GM18519 (cell line): ENCODE data around the gene KIFC3.
"Not testable (repeated sequence)": the region's sequence is repeated elsewhere in the genome, so short reads cannot be mapped to it uniquely, and the experiment has no call there.

Experiments
- ATAC-seq: cut with Tn5 transposase; IDR thresholded peaks from one replicate; pipeline ENCODE4 v1.9.1; 2021; ENCODE audit warnings: mild to moderate bottlenecking, moderate library complexity; ENCODE audit not compliant: unreplicated experiment, low FRiP score

The KIFC3 gene

DNA sequence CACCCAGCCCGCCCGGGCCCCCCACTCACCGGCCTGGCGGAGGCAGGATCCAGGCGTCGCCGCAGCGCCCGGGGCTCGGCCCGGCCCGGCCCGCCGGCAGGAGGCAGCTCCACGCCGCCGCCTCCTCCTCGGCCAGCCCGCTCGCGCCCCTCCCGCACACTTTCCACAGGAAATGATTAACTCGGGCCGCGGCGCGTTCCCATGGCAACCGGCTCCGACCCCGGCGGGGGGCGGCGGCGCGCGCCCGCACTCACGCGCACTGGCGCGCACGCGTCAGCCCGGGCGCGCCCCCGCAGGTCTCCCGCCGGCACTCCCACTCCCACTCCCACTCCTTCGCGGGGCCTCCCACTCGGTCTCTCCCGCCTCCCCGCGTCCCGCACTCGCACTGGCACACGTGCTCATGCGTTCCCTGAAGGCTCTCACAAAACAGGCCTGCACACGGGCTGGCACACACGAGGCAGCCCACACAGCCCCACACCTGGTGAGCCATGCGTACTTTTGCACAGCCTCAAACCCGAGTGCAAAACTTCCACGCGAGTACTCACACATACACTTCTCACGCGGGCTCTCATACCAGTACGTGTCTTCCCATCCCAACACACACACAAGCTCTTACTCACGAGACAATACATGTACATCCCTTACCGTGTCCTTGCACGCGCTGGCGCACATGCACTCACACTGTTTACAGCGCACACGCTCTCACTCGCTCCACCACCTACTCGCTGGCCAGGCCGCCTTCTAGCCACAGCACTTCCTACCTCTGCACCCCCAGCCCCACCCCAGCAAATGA, at the start of gene KIFC3:
Gene KIFC3 (minus strand): TSS at position 151 of the 793 bp plus-strand sequence. CDS start 4,248 bp downstream, outside the sequence.
- no peak for ATAC-seq

- ATAC-seq: no peak
These were observed 45.9 kb upstream of the KIFC3 start for GRCh38 chr16:57848181-57848580.

DNA sequence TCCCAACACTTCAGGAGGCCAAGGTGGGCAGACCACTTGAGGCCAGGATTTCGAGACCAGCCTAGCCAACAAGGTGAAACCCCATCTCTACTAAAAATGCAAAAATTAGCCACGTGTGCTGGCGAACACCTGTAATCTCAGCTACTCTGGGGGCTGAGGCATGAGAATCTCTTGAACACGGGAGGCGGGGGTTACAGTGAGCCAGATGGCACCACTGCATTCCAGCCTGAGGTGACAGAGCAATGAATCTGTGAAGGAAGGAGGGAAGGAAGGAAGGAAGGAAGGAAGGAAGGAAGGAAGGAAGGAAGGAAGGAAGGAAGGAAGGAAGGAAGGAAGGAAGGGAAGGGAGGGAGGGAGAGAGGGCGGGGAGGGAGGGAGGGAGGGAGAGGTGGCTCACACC, 44.6 kb upstream of the KIFC3 start:
- not testable (repeated sequence) for ATAC-seq

- no peak for ATAC-seq
These were observed 43.9 kb upstream of the KIFC3 start for GRCh38 chr16:57846078-57846697.

DNA sequence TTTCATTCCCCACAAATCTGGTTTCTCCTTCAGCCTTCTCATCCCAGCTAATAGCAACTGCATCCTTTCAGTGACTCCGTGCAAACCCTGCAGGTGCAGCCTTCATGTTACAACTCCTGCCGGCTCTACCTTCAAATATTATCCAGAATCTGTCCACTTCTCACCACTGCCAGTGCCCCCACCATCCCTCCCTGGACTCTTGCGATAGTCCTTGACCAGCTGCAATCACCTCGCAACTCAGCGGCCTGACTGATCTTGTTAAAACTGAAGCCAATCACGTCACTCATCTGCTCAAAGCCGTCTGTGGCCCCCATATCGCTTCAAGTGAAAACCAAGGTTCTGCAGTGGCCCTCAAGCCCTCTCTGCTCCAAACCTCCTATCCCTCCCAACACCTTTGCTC, 42.8 kb upstream of the KIFC3 start:
- ATAC-seq: no peak

DNA sequence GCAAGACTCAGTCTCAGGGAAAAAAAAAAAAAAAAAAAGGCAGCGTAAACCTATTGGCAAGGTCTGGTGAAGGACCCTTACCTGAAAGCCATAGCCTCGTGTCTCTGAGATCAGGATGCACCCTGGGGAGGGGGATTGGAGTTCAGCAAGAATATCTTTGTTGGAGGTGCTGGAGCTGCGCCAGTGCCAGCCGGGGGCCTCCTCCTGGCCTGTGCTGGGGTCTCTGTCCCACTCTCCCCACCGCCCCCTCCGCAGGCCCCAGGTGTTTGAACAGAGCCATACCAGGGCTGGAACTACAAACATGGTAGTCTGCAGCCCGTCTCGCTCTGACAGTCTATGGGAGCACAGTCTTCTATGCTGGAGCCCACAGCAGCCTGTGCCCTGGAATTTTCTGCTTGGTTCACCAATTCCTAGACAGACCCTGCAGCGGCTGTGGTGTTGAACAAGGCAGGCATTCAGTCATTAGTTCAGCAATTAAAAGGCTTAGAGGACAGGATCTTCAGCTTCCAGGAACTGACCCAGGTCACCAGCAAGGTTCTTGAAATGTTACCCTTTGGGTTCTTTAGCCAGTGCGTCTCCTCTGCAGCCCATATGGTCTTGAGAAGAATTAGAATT, 42.2 kb upstream of the KIFC3 start:
- ATAC-seq: no peak

GRCh38 chr16:57843400-57843799, 41.1 kb upstream of the KIFC3 start:
- no peak for ATAC-seq

- no peak for ATAC-seq
These were observed 40.3 kb upstream of the KIFC3 start for GRCh38 chr16:57842601-57843000.

DNA sequence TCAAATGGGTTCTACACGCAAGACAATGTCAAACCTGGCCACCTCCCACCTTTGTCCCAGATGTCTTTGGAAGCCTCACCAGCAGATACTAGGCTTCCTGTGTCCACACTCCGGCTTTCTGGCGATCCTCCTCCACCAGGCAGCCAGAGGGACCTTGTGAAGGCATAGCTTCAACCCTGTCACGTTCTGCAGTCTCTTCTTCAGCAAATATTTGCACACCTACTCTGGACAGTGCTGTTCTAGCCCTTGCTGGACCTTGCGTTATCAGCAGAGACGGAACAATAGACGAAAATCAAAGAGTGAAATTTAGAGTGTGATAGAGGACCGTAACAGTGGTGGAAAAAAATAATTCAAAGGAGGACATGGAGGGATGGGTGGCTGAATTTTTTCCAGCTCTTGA, 38.5 kb upstream of the KIFC3 start:
- ATAC-seq: no peak

GRCh38 chr16:57838161-57838560, 35.9 kb upstream of the KIFC3 start:
- ATAC-seq: no peak

GRCh38 chr16:57837305-57838125, 35.2 kb upstream of the KIFC3 start:
- ATAC-seq: no peak

GRCh38 chr16:57835439-57835838, 33.1 kb upstream of the KIFC3 start:
- not testable (repeated sequence) for ATAC-seq

DNA sequence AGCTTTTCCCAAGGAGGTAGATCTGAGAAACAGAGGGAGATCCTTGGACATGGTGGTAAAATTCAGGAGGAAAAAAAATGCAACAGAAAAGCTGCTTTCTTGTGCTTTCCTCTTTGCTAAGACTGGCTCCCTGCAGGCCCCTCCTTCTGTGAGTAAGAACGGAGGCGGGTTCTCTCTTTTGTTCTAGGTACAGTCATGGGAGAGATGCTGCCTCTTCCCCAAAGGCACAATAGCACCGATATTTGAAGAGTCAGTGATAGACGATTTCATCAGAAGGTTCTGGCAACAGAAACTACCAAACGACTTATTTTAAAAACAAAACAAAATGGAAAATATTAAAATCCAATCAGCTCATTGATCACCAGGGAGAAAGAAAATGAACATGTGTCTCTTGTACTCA, 32.6 kb upstream of the KIFC3 start:
- ATAC-seq: no peak

DNA sequence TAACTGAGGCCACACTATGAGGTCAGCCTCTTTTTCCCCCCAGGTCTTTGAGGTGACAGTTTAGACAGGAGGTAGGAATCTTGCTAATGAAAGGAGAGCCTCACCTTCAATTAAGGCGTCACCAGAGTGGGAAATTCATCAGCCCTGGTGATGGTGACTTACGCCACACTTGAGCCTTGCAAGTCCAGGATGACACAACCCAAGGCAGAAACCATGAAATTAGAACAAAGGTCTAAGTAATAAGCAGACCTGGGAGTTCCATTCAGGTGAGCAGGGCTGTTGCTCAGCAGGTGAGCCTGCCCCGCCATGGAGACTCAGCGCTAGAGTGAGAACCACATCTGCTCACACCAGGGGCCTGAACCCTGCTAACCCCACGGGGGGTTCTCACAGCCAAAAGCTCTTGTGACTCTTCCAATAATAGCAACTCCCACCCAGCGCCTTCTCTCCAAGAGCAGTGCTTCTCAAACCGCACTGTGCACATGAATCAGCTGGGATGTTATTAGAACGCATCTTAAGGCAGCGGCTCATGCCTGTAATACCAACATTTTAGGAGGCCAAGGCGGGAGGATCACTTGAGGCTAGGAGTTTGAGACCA, 28.7 kb upstream of the KIFC3 start:
- ATAC-seq: no peak

DNA sequence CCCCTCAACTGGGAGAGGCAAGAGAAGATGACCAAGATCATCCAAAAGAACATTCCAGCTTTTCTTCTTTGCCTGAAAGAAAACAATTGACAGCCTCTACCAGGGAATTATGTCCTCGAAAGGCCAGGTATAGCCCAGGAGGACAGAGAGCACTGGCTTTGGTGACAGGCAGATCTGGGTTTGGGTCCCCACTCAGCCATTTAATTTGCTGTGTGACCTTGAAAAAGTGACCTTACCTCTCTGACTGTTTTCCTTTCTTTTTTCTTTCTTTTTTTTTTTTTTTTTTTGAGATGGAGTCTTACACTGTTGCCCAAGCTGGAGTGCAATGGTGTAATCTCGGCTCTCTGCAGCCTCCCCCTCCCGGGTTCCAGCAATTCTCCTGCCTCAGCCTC, 27.7 kb upstream of the KIFC3 start:
- no peak for ATAC-seq

DNA sequence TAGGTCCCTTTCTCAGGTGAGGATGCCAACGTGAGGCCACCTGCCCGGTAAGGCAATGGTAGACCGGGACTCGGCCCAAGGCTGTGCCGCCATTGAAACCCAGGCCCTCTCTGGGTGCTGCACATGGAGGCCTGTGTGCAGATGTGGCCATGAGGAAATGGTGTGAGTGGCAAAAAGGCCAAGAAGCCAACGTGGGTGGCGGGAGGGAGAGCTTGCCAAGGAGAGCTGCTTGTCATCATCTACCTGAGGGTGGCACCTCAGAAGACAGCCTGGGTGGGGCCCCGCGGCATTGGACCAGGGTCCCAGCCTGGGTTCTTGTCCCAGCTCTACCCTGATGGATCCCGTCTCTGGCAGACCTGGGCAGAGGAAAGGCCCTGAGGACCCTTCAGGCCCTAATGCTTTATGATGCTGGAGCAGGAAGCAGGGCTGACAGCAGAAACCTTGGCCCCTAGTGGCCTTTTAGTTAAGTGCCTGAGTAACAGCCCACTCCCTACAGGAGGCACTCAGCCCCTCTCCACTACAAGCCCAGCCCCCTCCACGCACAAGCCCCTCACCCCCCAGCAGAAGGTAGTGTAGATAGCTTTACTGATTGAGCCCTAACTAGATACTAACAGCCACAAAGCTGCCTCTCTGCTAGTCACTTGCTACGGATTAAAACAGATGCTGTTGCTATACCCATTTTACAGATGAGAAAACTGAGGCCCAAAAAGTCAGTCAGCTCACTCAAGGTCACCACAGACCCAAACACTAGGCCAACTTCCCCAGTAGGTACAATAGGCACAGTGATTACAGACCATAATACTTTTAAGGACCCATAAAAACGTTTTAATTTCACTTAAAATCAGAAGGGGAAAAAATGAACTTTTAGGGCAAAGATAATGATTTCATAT, 26.2 kb upstream of the KIFC3 start:
- ATAC-seq: no peak

DNA sequence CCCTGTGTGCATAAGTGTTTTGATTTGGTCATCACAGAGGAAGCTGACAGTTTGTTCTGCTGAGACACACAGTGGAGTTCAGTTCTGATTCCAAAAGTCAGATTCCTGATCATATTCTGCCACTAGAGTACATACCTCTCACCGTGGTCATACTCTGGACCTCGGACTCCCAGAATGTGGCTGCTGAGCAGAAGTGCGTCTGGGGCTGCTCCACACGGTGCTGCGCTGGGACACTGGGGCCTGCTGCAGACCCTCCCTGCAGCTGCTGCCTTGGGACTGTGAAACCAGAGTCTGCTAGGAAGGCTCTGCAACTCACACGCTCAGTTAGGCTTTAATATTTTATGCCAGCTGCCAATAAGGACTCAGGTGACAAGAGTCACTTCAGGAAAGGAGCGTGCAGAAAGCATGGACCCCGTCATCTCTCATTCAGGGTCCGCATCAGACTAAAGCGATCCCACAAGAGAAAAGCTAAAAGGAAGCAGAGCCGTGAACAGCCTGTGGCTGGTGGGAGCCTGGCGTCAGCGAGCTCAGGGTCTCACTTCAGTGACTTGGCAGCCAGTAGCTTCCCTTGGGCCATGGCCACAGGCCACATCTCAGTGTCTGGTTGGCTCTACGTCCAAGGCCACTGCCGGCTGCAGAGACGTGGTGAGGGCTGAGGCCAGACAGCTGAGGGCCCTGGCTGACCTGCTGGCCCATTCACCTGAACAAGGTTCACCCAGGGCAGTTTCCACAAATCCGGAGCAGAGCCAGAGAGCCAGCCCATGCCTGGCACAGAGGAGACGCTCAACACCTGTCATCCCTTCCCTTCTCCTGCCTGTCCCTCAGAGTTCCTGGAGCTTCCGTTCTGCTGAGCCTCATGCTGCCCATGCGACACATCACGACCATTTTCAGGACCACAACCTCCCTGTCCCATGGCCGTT, 24.7 kb upstream of the KIFC3 start:
- no peak for ATAC-seq

- no peak for ATAC-seq
These were observed 23.8 kb upstream of the KIFC3 start for GRCh38 chr16:57826052-57826451.
